ENCODE measurements around the gene SPEF2. TPM values are rescaled to one million over a fixed set of nuclear protein-coding genes. Genes with fewer than 3 reads are reported as not detected.

The SPEF2 gene
- total and polyA plus RNA-seq, 2 donors, result 5.5 to 8.6 TPM

- WGBS, result 85% methylated on average over 7 of the region's 7 CpGs
- Histone ChIP-seq H3K9me3 (ENCODE audit: control insufficient read depth in 2 of 2, insufficient read depth in 1 of 2, low read length in 1 of 2) (no peaks in the 10 kb centered on the region), H3K27me3 (ENCODE audit: control insufficient read depth in 2 of 2, insufficient read depth in 1 of 2, low read length in 1 of 2) (no peaks in the 10 kb centered on the region), H3K4me3 (ENCODE audit: low read length in 2 of 2) (no peak overlapping the region), H3K36me3 (ENCODE audit: control insufficient read depth in 2 of 2, insufficient read depth in 2 of 2, low read length in 1 of 2) (no peaks in the 10 kb centered on the region), H3K27ac (ENCODE audit: low read depth in 1 of 2, low read length in 1 of 2) (peak overlapping the region; percentile 70 to 83), H3K4me1 (ENCODE audit: control insufficient read depth in 2 of 2, insufficient read depth in 2 of 2, low read length in 2 of 2) (peaks cover 45 to 74% of the 10 kb centered on the region in 2 donors)
- peak in 1 of 9 donors; percentile 59 for DNase-seq (ENCODE audit: low read depth in 6 of 9, low spot score in 9 of 9)
Observed at GRCh38 chr5:35823347-35824098, 205.9 kb downstream of the SPEF2 start.

- Histone ChIP-seq H3K36me3 (ENCODE audit: control insufficient read depth in 2 of 2, insufficient read depth in 2 of 2, low read length in 1 of 2) (no peaks in the 10 kb centered on the region), H3K9me3 (ENCODE audit: control insufficient read depth in 2 of 2, insufficient read depth in 1 of 2, low read length in 1 of 2) (no peaks in the 10 kb centered on the region), H3K27me3 (ENCODE audit: control insufficient read depth in 2 of 2, insufficient read depth in 1 of 2, low read length in 1 of 2) (no peaks in the 10 kb centered on the region), H3K4me1 (ENCODE audit: control insufficient read depth in 2 of 2, insufficient read depth in 2 of 2, low read length in 2 of 2) (peaks cover 37 to 72% of the 10 kb centered on the region in 2 donors), H3K27ac (ENCODE audit: low read depth in 1 of 2, low read length in 1 of 2) (no peak overlapping the region), H3K4me3 (ENCODE audit: low read length in 2 of 2) (no peak overlapping the region)
- no peak for DNase-seq (ENCODE audit: low read depth in 6 of 9, low spot score in 9 of 9)
- 92% methylated on average over 2 of the region's 3 CpGs for WGBS
Observed at GRCh38 chr5:35826056-35826455, 208.4 kb downstream of the SPEF2 start.

GRCh38 chr5:35826554-35826953 lies 208.9 kb downstream of the SPEF2 start:
- no peak for DNase-seq (ENCODE audit: low read depth in 6 of 9, low spot score in 9 of 9)
- no peaks in the 10 kb centered on the region for H3K27me3 ChIP-seq (ENCODE audit: control insufficient read depth in 2 of 2, insufficient read depth in 1 of 2, low read length in 1 of 2)
- WGBS, result 92% methylated on average over 2 of the region's 2 CpGs
- no peak overlapping the region for H3K27ac ChIP-seq (ENCODE audit: low read depth in 1 of 2, low read length in 1 of 2)
- H3K36me3 ChIP-seq (ENCODE audit: control insufficient read depth in 2 of 2, insufficient read depth in 2 of 2, low read length in 1 of 2), result no peaks in the 10 kb centered on the region
- peaks cover 41 to 70% of the 10 kb centered on the region in 2 donors for H3K4me1 ChIP-seq (ENCODE audit: control insufficient read depth in 2 of 2, insufficient read depth in 2 of 2, low read length in 2 of 2)
- H3K9me3 ChIP-seq (ENCODE audit: control insufficient read depth in 2 of 2, insufficient read depth in 1 of 2, low read length in 1 of 2), result no peaks in the 10 kb centered on the region
- no peak overlapping the region for H3K4me3 ChIP-seq (ENCODE audit: low read length in 2 of 2)

GRCh38 chr5:35828082-35828598 lies 210.5 kb downstream of the SPEF2 start:
- no peaks in the 10 kb centered on the region for H3K9me3 ChIP-seq (ENCODE audit: control insufficient read depth in 2 of 2, insufficient read depth in 1 of 2, low read length in 1 of 2)
- no peaks in the 10 kb centered on the region for H3K27me3 ChIP-seq (ENCODE audit: control insufficient read depth in 2 of 2, insufficient read depth in 1 of 2, low read length in 1 of 2)
- H3K4me3 ChIP-seq (ENCODE audit: low read length in 2 of 2), result no peak overlapping the region
- H3K36me3 ChIP-seq (ENCODE audit: control insufficient read depth in 2 of 2, insufficient read depth in 2 of 2, low read length in 1 of 2), result no peaks in the 10 kb centered on the region
- H3K27ac ChIP-seq (ENCODE audit: low read depth in 1 of 2, low read length in 1 of 2), result no peak overlapping the region
- WGBS, result 93% methylated on average over 4 of the region's 4 CpGs
- H3K4me1 ChIP-seq (ENCODE audit: control insufficient read depth in 2 of 2, insufficient read depth in 2 of 2, low read length in 2 of 2), result peaks cover 30 to 57% of the 10 kb centered on the region in 2 donors
- DNase-seq (ENCODE audit: low read depth in 6 of 9, low spot score in 9 of 9), result no peak

GRCh38 chr5:35830587-35830986 lies 212.9 kb downstream of the SPEF2 start:
- WGBS, result 9% methylated on average over 4 of the region's 4 CpGs
- no peaks in the 10 kb centered on the region for H3K9me3 ChIP-seq (ENCODE audit: control insufficient read depth in 2 of 2, insufficient read depth in 1 of 2, low read length in 1 of 2)
- no peaks in the 10 kb centered on the region for H3K27me3 ChIP-seq (ENCODE audit: control insufficient read depth in 2 of 2, insufficient read depth in 1 of 2, low read length in 1 of 2)
- no peaks in the 10 kb centered on the region for H3K36me3 ChIP-seq (ENCODE audit: control insufficient read depth in 2 of 2, insufficient read depth in 2 of 2, low read length in 1 of 2)
- H3K27ac ChIP-seq (ENCODE audit: low read depth in 1 of 2, low read length in 1 of 2), result peak overlapping the region in 1 of 2 donors; percentile 73
- DNase-seq (ENCODE audit: low read depth in 6 of 9, low spot score in 9 of 9), result peak in 7 of 9 donors; percentile 66 to 91 (median 76)
- H3K4me3 ChIP-seq (ENCODE audit: low read length in 2 of 2), result peak overlapping the region; percentile 1 to 20
- peaks cover 20 to 38% of the 10 kb centered on the region in 2 donors for H3K4me1 ChIP-seq (ENCODE audit: control insufficient read depth in 2 of 2, insufficient read depth in 2 of 2, low read length in 2 of 2)

- H3K27me3 ChIP-seq (ENCODE audit: control insufficient read depth in 2 of 2, insufficient read depth in 1 of 2, low read length in 1 of 2), result no peaks in the 10 kb centered on the region
- peaks cover 10 to 21% of the 10 kb centered on the region in 2 donors for H3K4me1 ChIP-seq (ENCODE audit: control insufficient read depth in 2 of 2, insufficient read depth in 2 of 2, low read length in 2 of 2)
- H3K36me3 ChIP-seq (ENCODE audit: control insufficient read depth in 2 of 2, insufficient read depth in 2 of 2, low read length in 1 of 2), result no peaks in the 10 kb centered on the region
- H3K27ac ChIP-seq (ENCODE audit: low read depth in 1 of 2, low read length in 1 of 2), result no peak overlapping the region
- no peaks in the 10 kb centered on the region for H3K9me3 ChIP-seq (ENCODE audit: control insufficient read depth in 2 of 2, insufficient read depth in 1 of 2, low read length in 1 of 2)
- no peak for DNase-seq (ENCODE audit: low read depth in 6 of 9, low spot score in 9 of 9)
- WGBS, result 92% methylated on average over 2 of the region's 2 CpGs
- H3K4me3 ChIP-seq (ENCODE audit: low read length in 2 of 2), result no peak overlapping the region
Observed at GRCh38 chr5:35832762-35833161, 215.1 kb downstream of the SPEF2 start.

GRCh38 chr5:35833224-35833623 lies 215.6 kb downstream of the SPEF2 start:
- 95% methylated on average over 2 of the region's 2 CpGs for WGBS
- Histone ChIP-seq H3K36me3 (ENCODE audit: control insufficient read depth in 2 of 2, insufficient read depth in 2 of 2, low read length in 1 of 2) (no peaks in the 10 kb centered on the region), H3K4me3 (ENCODE audit: low read length in 2 of 2) (no peak overlapping the region), H3K9me3 (ENCODE audit: control insufficient read depth in 2 of 2, insufficient read depth in 1 of 2, low read length in 1 of 2) (no peaks in the 10 kb centered on the region), H3K4me1 (ENCODE audit: control insufficient read depth in 2 of 2, insufficient read depth in 2 of 2, low read length in 2 of 2) (peaks cover 10 to 21% of the 10 kb centered on the region in 2 donors), H3K27ac (ENCODE audit: low read depth in 1 of 2, low read length in 1 of 2) (no peak overlapping the region), H3K27me3 (ENCODE audit: control insufficient read depth in 2 of 2, insufficient read depth in 1 of 2, low read length in 1 of 2) (no peaks in the 10 kb centered on the region)
- no peak for DNase-seq (ENCODE audit: low read depth in 6 of 9, low spot score in 9 of 9)

GRCh38 chr5:35835796-35836742 lies 218.4 kb downstream of the SPEF2 start:
- peaks cover 6 to 11% of the 10 kb centered on the region in 2 donors for H3K4me1 ChIP-seq (ENCODE audit: control insufficient read depth in 2 of 2, insufficient read depth in 2 of 2, low read length in 2 of 2)
- H3K27ac ChIP-seq (ENCODE audit: low read depth in 1 of 2, low read length in 1 of 2), result no peak overlapping the region
- DNase-seq (ENCODE audit: low read depth in 6 of 9, low spot score in 9 of 9), result no peak
- H3K9me3 ChIP-seq (ENCODE audit: control insufficient read depth in 2 of 2, insufficient read depth in 1 of 2, low read length in 1 of 2), result no peaks in the 10 kb centered on the region
- WGBS, result 96% methylated on average over 7 of the region's 7 CpGs
- no peak overlapping the region for H3K4me3 ChIP-seq (ENCODE audit: low read length in 2 of 2)
- no peaks in the 10 kb centered on the region for H3K27me3 ChIP-seq (ENCODE audit: control insufficient read depth in 2 of 2, insufficient read depth in 1 of 2, low read length in 1 of 2)
- H3K36me3 ChIP-seq (ENCODE audit: control insufficient read depth in 2 of 2, insufficient read depth in 2 of 2, low read length in 1 of 2), result no peaks in the 10 kb centered on the region

Measured in thymus (tissue), 11 donors.